Brain microvascular endothelial cell (primary cell): ENCODE results near the gene C8A.

ENCODE experiments used
- DNase-seq: peaks from one replicate; pipeline ENCODE4 v3.0.0-alpha.2; 2020
- H3K27ac ChIP-seq: fragments of 250-450 bp; sonication (Bioruptor Pico); 2 replicates; pipeline ENCODE4 v1.5.1; 2020; ENCODE audit warnings: mild to moderate bottlenecking, moderate library complexity
- H3K27me3 ChIP-seq: fragments of 250-450 bp; sonication (Bioruptor Pico); replicated peaks from 2 replicates; pipeline ENCODE4 v1.5.1; 2020; ENCODE audit warnings: mild to moderate bottlenecking
- H3K36me3 ChIP-seq: fragments of 250-450 bp; sonication (Bioruptor Pico); replicated peaks from 2 replicates; pipeline ENCODE4 v1.5.1; 2020; ENCODE audit warnings: mild to moderate bottlenecking
- H3K4me3 ChIP-seq: 2 replicates; pipeline ENCODE4 v1.5.1; 2011; ENCODE audit warnings: low read depth, mild to moderate bottlenecking, control low read depth, low read length, moderate library complexity
- in situ Hi-C: cut with HindIII; loops from 2 replicates; pipeline ENCODE4 v1.10.0; 2017; ENCODE audit warnings: low sequenced_read_pairs, low pct_ligation_motif_present
- TF ChIP-seq, protein P1 (sequence below): IDR thresholded peaks from 2 replicates; pipeline ENCODE4 v1.5.1; 2011; ENCODE audit warnings: low read depth, mild to moderate bottlenecking, moderate library complexity, low read length, control low read depth, inconsistent platforms; ENCODE audit errors: missing control alignments

C8A gene

DNA sequence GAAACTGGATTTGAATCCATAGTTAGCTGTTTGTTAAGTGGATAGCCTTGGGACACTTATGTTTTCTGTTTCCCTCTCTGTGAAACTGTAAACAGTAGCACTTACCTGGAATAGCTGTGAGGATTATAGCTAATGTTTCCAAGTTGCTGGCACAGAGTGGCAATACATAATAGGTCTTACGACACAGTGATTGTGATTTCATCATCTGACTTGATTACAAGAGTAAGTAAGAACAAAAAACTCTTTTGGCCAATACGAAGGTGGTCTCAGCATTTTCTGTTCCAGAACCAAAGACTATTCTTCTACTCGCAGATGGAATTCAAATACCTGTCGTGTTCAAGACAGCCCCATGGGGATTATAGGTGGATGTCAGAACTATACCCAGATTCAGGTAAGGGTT is 109.1 kb downstream of the C8A start:
- no peak overlapping the region for H3K4me3 ChIP-seq
- TF ChIP-seq, protein P1, sequence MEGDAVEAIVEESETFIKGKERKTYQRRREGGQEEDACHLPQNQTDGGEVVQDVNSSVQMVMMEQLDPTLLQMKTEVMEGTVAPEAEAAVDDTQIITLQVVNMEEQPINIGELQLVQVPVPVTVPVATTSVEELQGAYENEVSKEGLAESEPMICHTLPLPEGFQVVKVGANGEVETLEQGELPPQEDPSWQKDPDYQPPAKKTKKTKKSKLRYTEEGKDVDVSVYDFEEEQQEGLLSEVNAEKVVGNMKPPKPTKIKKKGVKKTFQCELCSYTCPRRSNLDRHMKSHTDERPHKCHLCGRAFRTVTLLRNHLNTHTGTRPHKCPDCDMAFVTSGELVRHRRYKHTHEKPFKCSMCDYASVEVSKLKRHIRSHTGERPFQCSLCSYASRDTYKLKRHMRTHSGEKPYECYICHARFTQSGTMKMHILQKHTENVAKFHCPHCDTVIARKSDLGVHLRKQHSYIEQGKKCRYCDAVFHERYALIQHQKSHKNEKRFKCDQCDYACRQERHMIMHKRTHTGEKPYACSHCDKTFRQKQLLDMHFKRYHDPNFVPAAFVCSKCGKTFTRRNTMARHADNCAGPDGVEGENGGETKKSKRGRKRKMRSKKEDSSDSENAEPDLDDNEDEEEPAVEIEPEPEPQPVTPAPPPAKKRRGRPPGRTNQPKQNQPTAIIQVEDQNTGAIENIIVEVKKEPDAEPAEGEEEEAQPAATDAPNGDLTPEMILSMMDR, result no peak
- H3K36me3 ChIP-seq, result no peaks in the 10 kb centered on the region
- in situ Hi-C loops, result no loop called here
- DNase-seq, result no peak
- no peaks in the 10 kb centered on the region for H3K27me3 ChIP-seq
- H3K27ac ChIP-seq, result no peak overlapping the region

DNA sequence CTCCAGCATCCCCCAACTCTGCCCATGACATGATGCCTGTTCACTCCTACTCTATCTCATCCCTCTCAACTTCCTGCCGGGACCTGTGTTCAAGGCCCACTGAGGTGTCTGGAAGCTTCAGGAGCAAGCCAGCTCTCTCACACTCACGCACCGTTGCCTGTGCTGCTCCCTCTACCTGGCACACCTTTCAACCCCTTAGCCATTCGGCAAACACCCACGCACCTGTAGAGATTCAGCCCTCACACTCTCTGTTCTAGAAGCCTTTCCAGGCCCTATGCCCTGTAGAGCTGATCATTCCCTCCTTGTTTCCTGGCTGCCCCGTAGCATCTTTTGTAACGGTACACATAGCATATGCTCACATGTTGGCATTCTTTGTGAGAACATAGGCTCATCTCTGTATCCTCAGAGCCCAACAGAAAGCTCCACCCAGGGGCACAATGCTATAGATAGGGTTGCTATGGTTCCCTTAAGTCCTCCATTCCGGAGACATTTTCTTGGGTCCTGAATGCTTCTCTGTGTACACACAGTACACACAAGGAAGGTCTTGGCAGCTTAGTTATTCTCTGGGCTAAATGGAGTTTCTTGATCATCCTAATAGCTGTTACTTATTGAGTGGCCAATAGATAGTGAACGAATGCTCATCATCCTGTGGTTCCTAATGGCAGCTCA is 109.9 kb downstream of the C8A start:
- Histone ChIP-seq H3K4me3 (no peak overlapping the region), H3K36me3 (no peaks in the 10 kb centered on the region), H3K27me3 (no peaks in the 10 kb centered on the region), H3K27ac (no peak overlapping the region)
- TF ChIP-seq, protein P1, result no peak
- in situ Hi-C loops, result no loop called here
- DNase-seq, result no peak

DNA sequence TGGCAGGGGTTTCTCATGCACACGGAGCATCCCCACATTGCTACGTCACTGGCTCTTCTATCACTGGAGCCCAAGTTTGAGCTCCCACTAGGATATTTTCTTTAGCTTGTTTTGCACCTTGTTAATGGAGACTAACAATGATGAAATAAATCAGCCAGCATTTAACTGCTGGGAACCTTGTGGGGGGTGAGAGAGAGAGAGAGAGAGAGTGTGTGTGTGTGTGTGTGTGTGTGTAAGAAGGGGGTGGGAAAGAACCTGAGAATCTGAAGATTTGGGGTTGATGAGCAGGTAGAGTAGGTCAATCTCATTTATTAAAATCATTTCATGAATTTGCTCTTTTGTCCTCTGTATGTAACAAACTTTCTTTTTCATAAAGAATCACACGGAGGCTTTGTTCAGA is 110.6 kb downstream of the C8A start:
- Histone ChIP-seq H3K4me3 (no peak overlapping the region), H3K27me3 (no peaks in the 10 kb centered on the region), H3K36me3 (no peaks in the 10 kb centered on the region), H3K27ac (no peak overlapping the region)
- TF ChIP-seq, protein P1, result no peak
- no peak for DNase-seq
- in situ Hi-C loops, result no loop called here

DNA sequence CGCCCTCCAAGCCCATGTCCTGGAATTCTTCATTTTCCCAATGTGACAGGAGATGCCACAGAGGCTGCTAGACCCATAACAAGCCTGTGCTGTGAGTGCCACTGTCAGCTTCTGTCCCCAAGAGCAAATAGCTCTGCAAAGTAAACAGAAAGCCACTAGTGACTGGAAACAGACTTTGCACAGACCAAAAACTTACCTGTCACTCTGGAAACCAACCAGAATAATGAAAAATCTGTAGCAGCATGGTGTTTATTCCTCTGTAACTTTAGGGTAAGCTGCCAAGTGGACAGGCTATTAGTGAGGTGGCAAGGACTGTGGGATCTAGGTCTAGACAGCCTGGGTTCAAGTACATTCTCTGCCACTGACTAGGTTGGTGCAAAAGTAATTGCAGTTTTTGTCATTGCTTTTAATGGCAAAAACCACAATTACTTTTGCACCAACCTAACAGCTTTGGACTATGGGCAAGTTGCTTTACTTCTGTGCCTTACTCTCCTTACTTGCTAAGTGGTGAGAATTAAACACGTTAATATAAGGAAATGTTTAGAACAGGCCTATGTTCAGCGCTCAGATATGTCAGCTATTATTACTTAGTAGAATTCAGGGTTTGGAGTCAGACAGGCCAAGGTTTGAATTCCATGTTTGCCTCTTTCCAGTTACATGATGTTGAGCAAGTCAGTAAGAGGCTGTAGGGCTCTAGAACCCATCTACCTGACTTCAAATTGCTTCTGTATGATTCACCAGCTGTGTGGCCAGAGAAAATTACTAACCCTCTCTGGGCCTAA is 111.5 kb downstream of the C8A start, which contains the start of gene C8B:
C8B (minus strand) TSS at position 100 of the 782 bp plus-strand sequence; CDS start at position 33, 67 bp downstream.
- H3K36me3 ChIP-seq, result no peaks in the 10 kb centered on the region
- no peak within 1 kb of the TSS for H3K4me3 ChIP-seq
- TF ChIP-seq, protein P1, result no peak
- no peak for DNase-seq
- in situ Hi-C loops, result no loop called here
- H3K27me3 ChIP-seq, result no peaks in the 10 kb centered on the region
- no peak within 1 kb of the TSS for H3K27ac ChIP-seq

DNA sequence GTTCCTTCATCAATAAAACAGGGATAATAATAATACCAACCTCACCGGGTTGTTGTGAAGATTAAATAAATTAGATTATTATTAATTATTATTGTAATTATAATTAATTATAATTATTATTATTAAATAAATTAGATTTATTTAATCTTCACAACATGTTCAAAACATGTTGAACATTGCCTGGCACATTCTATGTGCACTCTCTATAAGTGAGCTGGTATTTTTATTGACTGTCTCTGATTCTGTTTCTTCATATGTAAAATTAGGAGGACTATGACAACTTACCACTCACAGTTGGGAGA is 112.1 kb downstream of the C8A start:
- TF ChIP-seq, protein P1, result no peak

DNA sequence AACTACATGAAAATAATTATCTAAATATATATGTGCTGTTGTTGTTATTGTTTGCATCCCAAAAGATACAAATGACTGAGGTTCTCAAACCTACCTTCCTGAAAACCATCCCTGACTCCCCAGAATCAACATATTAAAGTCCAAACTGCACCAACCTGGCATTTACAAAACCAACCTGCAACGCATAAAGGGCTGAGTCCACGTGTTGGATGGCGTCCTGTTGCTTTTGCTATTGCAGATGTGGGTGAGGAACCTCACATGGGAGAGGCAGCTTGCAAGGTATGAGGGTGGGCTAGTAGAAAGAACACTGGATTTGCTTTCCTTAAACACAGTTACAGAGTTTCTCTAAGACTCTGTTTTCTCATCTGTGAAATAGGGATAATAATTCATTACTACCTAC is 112.8 kb downstream of the C8A start:
- in situ Hi-C loops, result no loop called here
- DNase-seq, result no peak
- Histone ChIP-seq H3K27me3 (no peaks in the 10 kb centered on the region), H3K27ac (no peak overlapping the region), H3K4me3 (no peak overlapping the region), H3K36me3 (no peaks in the 10 kb centered on the region)
- TF ChIP-seq, protein P1, result no peak

More for the DNA sequence above, 112.1 kb downstream of the C8A start:
- in situ Hi-C loops, result no loop called here
- H3K27ac ChIP-seq, result no peak overlapping the region
- DNase-seq, result no peak
- H3K4me3 ChIP-seq, result no peak overlapping the region
- H3K36me3 ChIP-seq, result no peaks in the 10 kb centered on the region
- no peaks in the 10 kb centered on the region for H3K27me3 ChIP-seq
